PC-9 (cell line): ENCODE data around the gene AKR1C3. TPM values are rescaled to one million over a fixed set of nuclear protein-coding genes. Genes with fewer than 3 reads are reported as not detected.

Experiments used
- Bru-seq: library from RNA; stranded (reverse); fragments of 400-500 nt; gene quantifications from one replicate; lab custom pipeline; 2021; lab: Mats Ljungman, UMichigan
- BruChase-seq, 2 experiments: library from RNA; stranded (reverse); fragments of 400-500 nt; gene quantifications; one replicate each; lab custom pipeline; 2021; lab: Mats Ljungman, UMichigan
- BruUV-seq: library from RNA; stranded (reverse); fragments of 400-500 nt; replicated peaks from 2 replicates; lab custom pipeline; 2021; lab: Mats Ljungman, UMichigan
- CTCF ChIA-PET: fragments of 300-600 bp; sonication (Branson Sonifier 250); formaldehyde crosslinking; loops from one replicate; lab custom pipeline; 2022; ENCODE audit warnings: antibody characterized with exemption; lab: Charles Lee
- POLR2A ChIA-PET: fragments of 300-600 bp; sonication (Branson Sonifier 250); formaldehyde crosslinking; loops from one replicate; lab custom pipeline; 2022; ENCODE audit warnings: antibody characterized with exemption; ENCODE audit not compliant: unreplicated experiment; lab: Charles Lee
- DNase-seq, 2 experiments: peaks; one replicate each; pipeline versions ENCODE4 v3.0.0 to v3.0.0-alpha.2; 2015 to 2022; ENCODE audit warnings: mixed read lengths in 1 of 2
- H2AFZ ChIP-seq: fragments of 200-600 bp; sonication (generic); 2 replicates; pipeline ENCODE4 v1.8.1; 2017; ENCODE audit warnings: antibody characterized with exemption
- H3F3A ChIP-seq: fragments of 200-600 bp; sonication (generic); 2 replicates; pipeline ENCODE4 v1.8.1; 2017; ENCODE audit warnings: antibody characterized with exemption, mild to moderate bottlenecking, low read depth; ENCODE audit not compliant: insufficient read depth
- H3K27ac ChIP-seq: fragments of 200-600 bp; sonication (generic); 2 replicates; pipeline ENCODE4 v1.6.1; 2016; ENCODE audit warnings: mixed run types
- H3K27me3 ChIP-seq: fragments of 200-600 bp; sonication (generic); 2 replicates; pipeline ENCODE4 v1.6.1; 2016; ENCODE audit warnings: low read depth, mixed run types; ENCODE audit not compliant: insufficient read depth
- H3K36me3 ChIP-seq: fragments of 200-600 bp; sonication (generic); 2 replicates; pipeline ENCODE4 v1.6.1; 2016; ENCODE audit warnings: low read depth, mixed run types
- H3K4me1 ChIP-seq: fragments of 200-600 bp; sonication (generic); replicated peaks from 2 replicates; pipeline ENCODE4 v1.6.1; 2016; ENCODE audit warnings: mixed run types; ENCODE audit not compliant: insufficient read depth
- H3K4me2 ChIP-seq: fragments of 200-600 bp; sonication (generic); 2 replicates; pipeline ENCODE4 v1.6.1; 2017; ENCODE audit warnings: mixed run types
- H3K4me3 ChIP-seq: fragments of 200-600 bp; sonication (generic); 2 replicates; pipeline ENCODE4 v1.6.1; 2016; ENCODE audit warnings: mixed run types
- H3K79me2 ChIP-seq: fragments of 200-600 bp; sonication (generic); 2 replicates; pipeline ENCODE4 v1.6.1; 2017; ENCODE audit warnings: low read depth, mixed run types
- H3K9me2 ChIP-seq: fragments of 200-600 bp; sonication (generic); 2 replicates; pipeline ENCODE4 v1.8.1; 2017; ENCODE audit warnings: mild to moderate bottlenecking; ENCODE audit not compliant: insufficient read depth
- H3K9me3 ChIP-seq: fragments of 200-600 bp; sonication (generic); 2 replicates; pipeline ENCODE4 v1.8.1; 2016; ENCODE audit warnings: low read depth; ENCODE audit not compliant: insufficient read depth
- H4K20me1 ChIP-seq: fragments of 200-600 bp; sonication (generic); 2 replicates; pipeline ENCODE4 v1.8.1; 2017; ENCODE audit not compliant: insufficient read depth
- EZH2 ChIP-seq: fragments of 200-600 bp; sonication (generic); IDR thresholded peaks from 2 replicates; pipeline ENCODE4 v1.8.0; 2017; ENCODE audit warnings: antibody characterized with exemption, low read depth
- intact Hi-C: fragments of 100-400 bp; cut with micrococcal nuclease; formaldehyde crosslinking; loops from one replicate; pipeline ENCODE4 v1.10.0; 2022; ENCODE audit not compliant: unreplicated experiment
- long read RNA-seq: library from polyadenylated mRNA; stranded (forward); transcript quantifications from one replicate; pipeline ENCODE4 v2.0.0, GENCODE V29; 2022
- total RNA-seq: library from RNA; stranded (reverse); gene quantifications from 2 replicates; pipeline ENCODE4 v1.2.3, GENCODE V29; 2021
- TF ChIP-seq, protein P1 (sequence below): fragments of 200-600 bp; sonication (generic); conservative IDR thresholded peaks from 2 replicates; pipeline ENCODE4 v1.6.1; 2017; ENCODE audit warnings: mixed run types, antibody characterized with exemption, mild to moderate bottlenecking, moderate library complexity

AKR1C3 gene
- total RNA-seq (1,870 and 1,886 TPM in 2 replicates), Bru-seq, nascent RNA (percentile 93 among the genes with signal in this experiment), BruChase-seq, experiment 1, labeled RNA remaining after a 2-hour chase (percentile 89 among the genes with signal in this experiment), BruChase-seq, experiment 2, labeled RNA remaining after a 6-hour chase (percentile 95 among the genes with signal in this experiment)
- long read RNA-seq, transcript AKR1C3-201 (9 exons, 1,807 nt), result major isoform, 3,684 of 3,978 reads
- long read RNA-seq, transcript AKR1C3-208 (2 exons, 629 nt), result minor isoform, 110 of 3,978 reads
- long read RNA-seq, partial matches to known transcripts, result 86 of 3,978 reads
- long read RNA-seq, other reads (novel, unspliced or antisense), result 97 of 3,978 reads

DNA sequence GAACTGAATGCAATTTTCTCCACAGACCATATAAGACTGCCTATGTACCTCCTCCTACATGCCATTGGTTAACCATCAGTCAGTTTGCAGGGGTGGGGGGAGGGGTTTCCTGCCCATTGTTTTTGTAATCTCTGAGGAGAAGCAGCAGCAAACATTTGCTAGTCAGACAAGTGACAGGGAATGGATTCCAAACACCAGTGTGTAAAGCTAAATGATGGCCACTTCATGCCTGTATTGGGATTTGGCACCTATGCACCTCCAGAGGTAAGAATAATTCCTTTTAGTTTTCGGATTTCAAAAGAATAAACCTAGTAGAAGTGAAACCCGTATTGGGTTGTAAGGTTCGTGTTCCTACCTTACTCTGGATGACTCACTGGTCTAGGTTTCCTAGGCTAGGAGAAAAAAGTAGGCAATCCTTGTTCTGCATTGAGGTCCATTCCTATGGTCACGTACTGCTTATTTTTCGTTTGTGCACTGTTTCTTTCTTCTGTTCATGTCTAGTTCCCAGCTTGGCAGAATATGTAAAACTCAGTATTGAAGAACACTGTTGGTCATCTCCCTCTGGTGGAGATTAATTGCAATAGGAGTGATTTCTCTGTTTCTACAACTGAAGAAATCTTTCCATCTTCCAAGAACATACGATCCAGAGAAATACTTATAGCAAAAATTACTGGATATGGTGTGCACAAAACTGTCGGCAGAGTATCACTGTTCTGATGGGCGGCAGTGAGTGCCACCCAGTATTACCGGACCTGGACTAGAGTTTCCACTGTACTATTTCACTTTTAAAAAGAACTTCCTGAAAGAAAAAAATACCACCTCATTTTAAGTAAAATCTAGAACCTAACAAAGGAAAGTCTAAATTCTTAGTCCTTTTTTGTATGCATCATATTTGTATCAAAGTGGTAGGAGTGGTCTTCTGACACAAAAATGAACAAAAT is at the start of gene AKR1C3:
TSS of gene AKR1C3 (plus strand) at position 150 of the 941 bp plus-strand sequence. CDS start at position 181, 31 bp downstream.
- H3K4me3 ChIP-seq, result peak within 1 kb of the TSS; percentile 97

DNA sequence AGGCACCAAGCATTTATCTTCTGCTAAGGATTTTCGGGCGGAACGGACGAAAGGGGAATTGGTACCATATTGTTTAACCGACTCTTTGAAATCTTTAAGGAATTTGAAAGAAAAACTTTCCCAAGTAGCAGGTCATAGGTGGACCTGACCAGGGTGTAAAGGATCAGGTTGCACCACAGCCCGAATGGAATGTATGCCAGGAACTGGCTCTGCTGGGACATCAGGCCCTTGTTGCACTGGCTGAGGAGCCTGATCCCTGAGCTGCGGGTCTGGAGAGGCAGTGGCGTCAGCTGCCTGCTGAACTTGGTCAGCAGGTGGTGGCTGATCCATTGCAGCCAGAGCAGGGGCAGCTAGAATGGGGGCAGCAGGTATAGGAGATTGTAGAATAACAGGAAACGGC is 49.1 kb upstream of the AKR1C3 start:
- H3F3A ChIP-seq, result no peaks in the 10 kb centered on the region

More for the DNA sequence above, at the start of gene AKR1C3:
- Histone ChIP-seq H3F3A (peaks cover 39% of the 10 kb centered on the region), H3K27ac (peak within 1 kb of the TSS; percentile 99), H3K79me2 (peaks cover 59% of the 10 kb centered on the region), H3K9me3 (no peaks in the 10 kb centered on the region; the same call in 1 of the 2 replicates), H3K4me2 (peak within 1 kb of the TSS; percentile 74), H3K4me1 (peaks cover 34% of the 10 kb centered on the region), H3K9me2 (no peaks in the 10 kb centered on the region), H4K20me1 (no peaks in the 10 kb centered on the region), H3K27me3 (no peaks in the 10 kb centered on the region; the same call in 1 of the 2 replicates), H2AFZ (no peak within 1 kb of the TSS), H3K36me3 (peaks cover 48% of the 10 kb centered on the region)
- no peak for TF ChIP-seq EZH2
- TF ChIP-seq, protein P1, sequence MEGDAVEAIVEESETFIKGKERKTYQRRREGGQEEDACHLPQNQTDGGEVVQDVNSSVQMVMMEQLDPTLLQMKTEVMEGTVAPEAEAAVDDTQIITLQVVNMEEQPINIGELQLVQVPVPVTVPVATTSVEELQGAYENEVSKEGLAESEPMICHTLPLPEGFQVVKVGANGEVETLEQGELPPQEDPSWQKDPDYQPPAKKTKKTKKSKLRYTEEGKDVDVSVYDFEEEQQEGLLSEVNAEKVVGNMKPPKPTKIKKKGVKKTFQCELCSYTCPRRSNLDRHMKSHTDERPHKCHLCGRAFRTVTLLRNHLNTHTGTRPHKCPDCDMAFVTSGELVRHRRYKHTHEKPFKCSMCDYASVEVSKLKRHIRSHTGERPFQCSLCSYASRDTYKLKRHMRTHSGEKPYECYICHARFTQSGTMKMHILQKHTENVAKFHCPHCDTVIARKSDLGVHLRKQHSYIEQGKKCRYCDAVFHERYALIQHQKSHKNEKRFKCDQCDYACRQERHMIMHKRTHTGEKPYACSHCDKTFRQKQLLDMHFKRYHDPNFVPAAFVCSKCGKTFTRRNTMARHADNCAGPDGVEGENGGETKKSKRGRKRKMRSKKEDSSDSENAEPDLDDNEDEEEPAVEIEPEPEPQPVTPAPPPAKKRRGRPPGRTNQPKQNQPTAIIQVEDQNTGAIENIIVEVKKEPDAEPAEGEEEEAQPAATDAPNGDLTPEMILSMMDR, result peak; percentile 81
- ChIA-PET POLR2A (interaction anchor here (0.5 to 1.0 kb wide), 7 partner anchors 16 to 88 kb away, joined by 3 to 11 read pairs (median 3); no protein-coding TSS in a partner anchor), CTCF (interaction anchor here (0.6 kb wide), 1 partner anchor 69 kb away, joined by 10 read pairs; no protein-coding TSS in a partner anchor)
- intact Hi-C loops, result loop anchor here (1.0 kb wide), 4 partner anchors 14 to 245 kb away; no protein-coding TSS in a partner anchor
- DNase-seq, result peak; percentile 37 to 74
- BruUV-seq, result TSS peak; percentile 62

More for the DNA sequence above, 49.1 kb upstream of the AKR1C3 start:
- no peak for TF ChIP-seq EZH2
- TF ChIP-seq, protein P1, result no peak
- H3K9me3 ChIP-seq, result no peaks in the 10 kb centered on the region
- H3K27ac ChIP-seq, result no peak overlapping the region
- H4K20me1 ChIP-seq, result no peaks in the 10 kb centered on the region
- intact Hi-C loops, result no loop called here
- no peaks in the 10 kb centered on the region for H3K79me2 ChIP-seq
- 0 out of 2 replicates have a peak, but pooled peaks cover 16% of the 10 kb centered on the region for H3K4me1 ChIP-seq
- CTCF ChIA-PET, result no interaction called here
- no peak overlapping the region for H2AFZ ChIP-seq
- no peak overlapping the region for H3K4me3 ChIP-seq
- H3K4me2 ChIP-seq, result no peak overlapping the region
- BruUV-seq, result no TSS peak
- no peaks in the 10 kb centered on the region for H3K27me3 ChIP-seq
- DNase-seq, result no peak
- POLR2A ChIA-PET, result no interaction called here
- no peaks in the 10 kb centered on the region for H3K9me2 ChIP-seq
- no peaks in the 10 kb centered on the region for H3K36me3 ChIP-seq
